Loucy (cell line): ENCODE results near the gene ADARB2.

Source experiments
- H2AFZ ChIP-seq: fragments of 200-600 bp; sonication (generic); 2 replicates; pipeline ENCODE4 v1.6.0; 2016; ENCODE audit warnings: antibody characterized with exemption, mild to moderate bottlenecking, low read length, moderate library complexity
- H3F3A ChIP-seq: fragments of 200-600 bp; 2 replicates; pipeline ENCODE4 v1.6.0; 2016; ENCODE audit warnings: antibody characterized with exemption, low read depth, mild to moderate bottlenecking
- H3K27me3 ChIP-seq: fragments of 200-600 bp; sonication (generic); 2 replicates; pipeline ENCODE4 v1.6.1; 2014; ENCODE audit warnings: low read length, mild to moderate bottlenecking; ENCODE audit not compliant: insufficient read depth, poor library complexity, severe bottlenecking
- H3K36me3 ChIP-seq: fragments of 200-600 bp; sonication (generic); 2 replicates; pipeline ENCODE4 v1.6.1; 2016; ENCODE audit warnings: low read length; ENCODE audit not compliant: insufficient read depth
- H3K4me1 ChIP-seq: fragments of 200-600 bp; sonication (generic); 2 replicates; pipeline ENCODE4 v1.5.1; 2014; ENCODE audit warnings: low read length, mild to moderate bottlenecking; ENCODE audit not compliant: insufficient read depth, poor library complexity, severe bottlenecking
- H3K4me2 ChIP-seq: fragments of 200-600 bp; sonication (generic); 2 replicates; pipeline ENCODE4 v1.6.0; 2014; ENCODE audit warnings: antibody characterized with exemption, low read length, low read depth, mild to moderate bottlenecking; ENCODE audit not compliant: poor library complexity, severe bottlenecking
- H3K4me3 ChIP-seq: fragments of 200-600 bp; sonication (generic); 2 replicates; pipeline ENCODE4 v1.5.1; 2014; ENCODE audit warnings: low read length, mild to moderate bottlenecking, mixed read lengths; ENCODE audit not compliant: poor library complexity, severe bottlenecking
- H3K79me2 ChIP-seq: fragments of 200-600 bp; sonication (generic); 2 replicates; pipeline ENCODE4 v1.6.1; 2014; ENCODE audit warnings: low read length; ENCODE audit not compliant: insufficient read depth
- H3K9ac ChIP-seq: fragments of 200-600 bp; sonication (generic); 2 replicates; pipeline ENCODE4 v1.6.0; 2014; ENCODE audit warnings: mild to moderate bottlenecking, low read depth, low read length, moderate library complexity; ENCODE audit not compliant: poor library complexity, severe bottlenecking
- H3K9me2 ChIP-seq: fragments of 200-600 bp; sonication (generic); replicated peaks from 2 replicates; pipeline ENCODE4 v1.6.1; 2016; ENCODE audit warnings: low read depth, low read length, mixed read lengths
- H3K9me3 ChIP-seq: fragments of 200-600 bp; sonication (generic); 2 replicates; pipeline ENCODE4 v1.6.1; 2014; ENCODE audit warnings: mild to moderate bottlenecking, antibody characterized with exemption, low read length, low read depth; ENCODE audit not compliant: insufficient read depth
- H4K20me1 ChIP-seq: fragments of 200-600 bp; sonication (generic); 2 replicates; pipeline ENCODE4 v1.6.0; 2014; ENCODE audit warnings: antibody characterized with exemption, low read length, mild to moderate bottlenecking; ENCODE audit not compliant: insufficient read depth, poor library complexity, severe bottlenecking
- EZH2phosphoT487 ChIP-seq: fragments of 200-600 bp; IDR thresholded peaks from 2 replicates; pipeline ENCODE4 v1.6.1; 2018; ENCODE audit warnings: antibody characterized with exemption, mild to moderate bottlenecking, moderate library complexity, borderline replicate concordance
- TF ChIP-seq, protein P1 (sequence below): fragments of 200-600 bp; sonication (generic); conservative IDR thresholded peaks from 2 replicates; pipeline ENCODE4 v1.5.1; 2014; ENCODE audit warnings: mild to moderate bottlenecking, antibody characterized with exemption, low read length

Gene ADARB2

DNA sequence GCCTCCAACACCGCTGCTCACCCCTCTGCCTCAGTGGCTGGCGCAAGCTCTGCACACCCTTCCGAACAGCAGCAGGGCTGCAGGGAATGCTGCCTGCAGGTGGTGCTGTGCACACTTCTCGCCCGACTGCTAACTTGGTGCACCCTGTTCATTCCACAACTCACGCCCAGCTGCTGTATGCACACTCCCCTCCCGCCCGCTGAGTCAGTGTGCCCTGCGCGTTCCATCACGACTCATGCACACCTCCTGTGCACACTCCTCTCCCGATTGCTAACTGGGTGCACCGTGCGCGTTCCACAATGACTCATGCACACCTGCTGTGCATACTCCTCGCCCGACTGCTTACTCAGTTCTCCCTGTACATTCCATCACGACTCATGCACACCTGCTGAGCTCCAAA, 21.5 kb downstream of the ADARB2 start:
- Histone ChIP-seq H3K9ac (no peak overlapping the region), H3K4me1 (no peaks in the 10 kb centered on the region), H3K36me3 (no peaks in the 10 kb centered on the region), H3K9me3 (no peaks in the 10 kb centered on the region), H3F3A (no peaks in the 10 kb centered on the region), H3K4me2 (no peak overlapping the region), H3K27me3 (peaks cover 60% of the 10 kb centered on the region), H3K4me3 (no peak overlapping the region), H4K20me1 (peaks cover 4% of the 10 kb centered on the region), H3K79me2 (no peaks in the 10 kb centered on the region), H2AFZ (no peak overlapping the region), H3K9me2 (no peaks in the 10 kb centered on the region)
- TF ChIP-seq, protein P1, sequence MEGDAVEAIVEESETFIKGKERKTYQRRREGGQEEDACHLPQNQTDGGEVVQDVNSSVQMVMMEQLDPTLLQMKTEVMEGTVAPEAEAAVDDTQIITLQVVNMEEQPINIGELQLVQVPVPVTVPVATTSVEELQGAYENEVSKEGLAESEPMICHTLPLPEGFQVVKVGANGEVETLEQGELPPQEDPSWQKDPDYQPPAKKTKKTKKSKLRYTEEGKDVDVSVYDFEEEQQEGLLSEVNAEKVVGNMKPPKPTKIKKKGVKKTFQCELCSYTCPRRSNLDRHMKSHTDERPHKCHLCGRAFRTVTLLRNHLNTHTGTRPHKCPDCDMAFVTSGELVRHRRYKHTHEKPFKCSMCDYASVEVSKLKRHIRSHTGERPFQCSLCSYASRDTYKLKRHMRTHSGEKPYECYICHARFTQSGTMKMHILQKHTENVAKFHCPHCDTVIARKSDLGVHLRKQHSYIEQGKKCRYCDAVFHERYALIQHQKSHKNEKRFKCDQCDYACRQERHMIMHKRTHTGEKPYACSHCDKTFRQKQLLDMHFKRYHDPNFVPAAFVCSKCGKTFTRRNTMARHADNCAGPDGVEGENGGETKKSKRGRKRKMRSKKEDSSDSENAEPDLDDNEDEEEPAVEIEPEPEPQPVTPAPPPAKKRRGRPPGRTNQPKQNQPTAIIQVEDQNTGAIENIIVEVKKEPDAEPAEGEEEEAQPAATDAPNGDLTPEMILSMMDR = peak; percentile 70
- no peak for TF ChIP-seq EZH2phosphoT487

DNA sequence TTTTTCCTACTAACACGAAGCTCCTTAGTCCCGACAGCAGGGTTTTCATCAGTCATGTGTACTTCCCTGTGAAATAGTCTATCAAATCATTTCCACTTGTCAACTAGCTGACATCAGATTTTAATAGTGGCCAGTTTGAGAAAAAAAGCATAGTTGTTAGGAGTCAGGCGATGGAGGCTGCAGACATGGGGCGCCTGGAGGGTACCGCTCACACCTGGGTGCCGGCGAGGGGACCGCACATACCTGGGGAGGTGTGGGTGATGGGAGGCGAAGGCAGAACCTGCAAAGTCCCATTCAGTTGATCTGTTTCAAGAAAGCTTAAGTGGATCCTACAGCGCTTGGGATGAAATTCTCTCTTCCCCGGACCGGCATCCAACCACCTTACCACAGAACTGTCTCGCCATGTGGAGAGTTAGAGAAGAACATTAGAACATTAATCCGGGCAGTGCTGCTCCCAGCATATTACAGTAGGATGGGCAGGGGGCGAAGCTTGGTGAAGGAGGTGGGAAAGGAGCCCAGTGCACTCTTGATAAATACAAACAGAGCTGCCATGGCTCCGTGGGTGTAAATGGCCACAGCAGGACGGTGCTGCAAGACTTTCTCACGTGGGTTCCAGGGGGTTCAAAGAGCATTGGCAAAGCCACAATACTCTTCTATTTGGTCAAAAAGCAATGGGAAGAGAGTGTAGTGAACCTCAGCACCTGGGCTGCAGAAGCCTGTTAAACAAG, 24.2 kb downstream of the ADARB2 start:
- H3K9ac ChIP-seq = no peak overlapping the region
- H3K79me2 ChIP-seq = no peaks in the 10 kb centered on the region
- H3K36me3 ChIP-seq = no peaks in the 10 kb centered on the region
- H3K27me3 ChIP-seq = peaks cover 83% of the 10 kb centered on the region
- H2AFZ ChIP-seq = no peak overlapping the region
- H3K9me3 ChIP-seq = no peaks in the 10 kb centered on the region
- no peak overlapping the region for H3K4me2 ChIP-seq
- TF ChIP-seq EZH2phosphoT487 = no peak
- TF ChIP-seq, protein P1 = no peak
- peaks cover 4% of the 10 kb centered on the region for H4K20me1 ChIP-seq
- H3K9me2 ChIP-seq = no peaks in the 10 kb centered on the region
- H3K4me1 ChIP-seq = no peaks in the 10 kb centered on the region
- H3K4me3 ChIP-seq = no peak overlapping the region
- H3F3A ChIP-seq = no peaks in the 10 kb centered on the region

DNA sequence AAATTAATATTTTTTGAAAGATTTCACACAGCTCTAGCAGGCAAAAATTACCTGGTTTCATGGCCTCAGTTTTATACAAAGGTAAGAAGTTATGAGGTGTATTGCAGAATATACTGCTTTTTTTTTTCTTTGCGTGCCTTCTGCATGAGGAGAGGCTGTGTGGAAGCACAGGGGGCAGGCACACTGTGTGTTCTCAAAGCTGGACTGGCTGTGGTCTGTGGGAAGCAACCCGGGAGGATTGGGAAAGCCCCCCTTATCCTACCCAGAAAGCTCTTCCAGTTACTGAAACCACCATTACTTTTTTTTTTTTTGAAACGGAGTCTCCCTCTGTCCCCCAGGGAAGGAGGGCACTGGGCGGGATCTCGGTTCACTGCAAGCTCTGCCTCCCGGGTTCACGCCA, 25.0 kb downstream of the ADARB2 start:
- no peak overlapping the region for H2AFZ ChIP-seq
- no peaks in the 10 kb centered on the region for H3K4me1 ChIP-seq
- H3K9me3 ChIP-seq = no peaks in the 10 kb centered on the region
- H3K79me2 ChIP-seq = no peaks in the 10 kb centered on the region
- no peak overlapping the region for H3K4me3 ChIP-seq
- H3K36me3 ChIP-seq = no peaks in the 10 kb centered on the region
- no peak overlapping the region for H3K9ac ChIP-seq
- H3K27me3 ChIP-seq = peaks cover 84% of the 10 kb centered on the region
- TF ChIP-seq, protein P1 = no peak
- TF ChIP-seq EZH2phosphoT487 = no peak
- H3F3A ChIP-seq = no peaks in the 10 kb centered on the region
- H4K20me1 ChIP-seq = peaks cover 4% of the 10 kb centered on the region
- no peak overlapping the region for H3K4me2 ChIP-seq
- no peaks in the 10 kb centered on the region for H3K9me2 ChIP-seq
